ENCODE results near the gene KIF2C. TPM values are rescaled to one million over a fixed set of nuclear protein-coding genes. Genes with fewer than 3 reads are reported as not detected.

Gene KIF2C
- polyA plus RNA-seq, 1 of the 3 experiments (the other 2 are of a cell fraction) = 20.7 TPM

- DNase-seq = no peak
- no peaks in the 10 kb centered on the region for H3K4me1 ChIP-seq (ENCODE audit: control insufficient read depth in 1 of 2, insufficient read depth in 2 of 2, low read depth in 1 of 2, low read length in 1 of 2)
- POLR2A ChIA-PET = no interaction called here
- H3K79me2 ChIP-seq (ENCODE audit: insufficient read depth) = no peaks in the 10 kb centered on the region
- no peaks in the 10 kb centered on the region for H3K36me3 ChIP-seq (replicated peaks in 1 of 2; ENCODE audit: control insufficient read depth in 1 of 2, insufficient read depth in 2 of 2, low read length in 1 of 2)
- H3K4me3 ChIP-seq (ENCODE audit: low read depth in 2 of 2, low read length in 1 of 2) = no peak overlapping the region
- CTCF ChIA-PET = interaction anchor here (0.5 to 7.8 kb wide), 7 partner anchors 9 to 267 kb away, joined by 3 to 52 read pairs (median 3); partner anchors contain the start of gene RNU5D-1
- H4K20me1 ChIP-seq (ENCODE audit: insufficient read depth) = no peaks in the 10 kb centered on the region
- H3K9ac ChIP-seq = no peak overlapping the region
- no peaks in the 10 kb centered on the region for H3K9me3 ChIP-seq
- no peak for TF ChIP-seq RCOR1 (IDR thresholded peaks at IDR 0.05; ENCODE audit: low read length)
- no peak for TF ChIP-seq JUND (IDR thresholded peaks at IDR 0.05)
- TF ChIP-seq FOSL2 (IDR thresholded peaks at IDR 0.05; ENCODE audit: borderline replicate concordance, low read depth) = no peak
- TF ChIP-seq TEAD4 (IDR thresholded peaks at IDR 0.05; ENCODE audit: borderline replicate concordance, insufficient read depth) = no peak
- TF ChIP-seq RFX5 (IDR thresholded peaks at IDR 0.05; ENCODE audit: low read length) = no peak
- no peak for TF ChIP-seq RXRA (IDR thresholded peaks at IDR 0.05; ENCODE audit: borderline replicate concordance, low read depth)
- TF ChIP-seq ZBTB33 (IDR thresholded peaks at IDR 0.05; ENCODE audit: borderline replicate concordance, low read depth) = no peak
- TF ChIP-seq YY1 (IDR thresholded peaks at IDR 0.05; ENCODE audit: low read depth) = no peak
- TF ChIP-seq NRF1 (IDR thresholded peaks at IDR 0.05; ENCODE audit: low read depth, low read length) = no peak
- TF ChIP-seq SIN3A (IDR thresholded peaks at IDR 0.05; ENCODE audit: borderline replicate concordance, low read depth, low read length) = no peak
- H3K4me2 ChIP-seq = no peak overlapping the region
- no peaks in the 10 kb centered on the region for H3K27me3 ChIP-seq (ENCODE audit: insufficient read depth)
- no peak overlapping the region for H3K27ac ChIP-seq (ENCODE audit: low read depth in 2 of 2, low read length in 1 of 2)
- no peak overlapping the region for H2AFZ ChIP-seq (ENCODE audit: low read depth)
- peaks cover 4% of the 10 kb centered on the region for H3F3A ChIP-seq (replicated peaks; ENCODE audit: insufficient read depth)
- H3K9me2 ChIP-seq = no peaks in the 10 kb centered on the region
- 36% methylated on average over 3 of the region's 6 CpGs for WGBS (ENCODE audit: low lambda C conversion rate)
These were observed 26.3 kb upstream of the KIF2C start for GRCh38 chr1:44713321-44713781.

GRCh38 chr1:44714532-44714931 is 25.1 kb upstream of the KIF2C start:
- 91% methylated on average over 7 of the region's 7 CpGs for WGBS (ENCODE audit: low lambda C conversion rate)
- Histone ChIP-seq H2AFZ (ENCODE audit: low read depth) (peak overlapping the region; percentile 66; the same call in 1 of the 2 replicates), H3K27ac (ENCODE audit: low read depth in 2 of 2, low read length in 1 of 2) (no peak overlapping the region), H3K4me3 (ENCODE audit: low read depth in 2 of 2, low read length in 1 of 2) (no peak overlapping the region), H3K9ac (no peak overlapping the region), H3K9me3 (no peaks in the 10 kb centered on the region), H3K9me2 (no peaks in the 10 kb centered on the region), H3K36me3 (replicated peaks in 1 of 2; ENCODE audit: control insufficient read depth in 1 of 2, insufficient read depth in 2 of 2, low read length in 1 of 2) (no peaks in the 10 kb centered on the region), H3K27me3 (ENCODE audit: insufficient read depth) (no peaks in the 10 kb centered on the region), H3K79me2 (ENCODE audit: insufficient read depth) (no peaks in the 10 kb centered on the region), H3K4me2 (no peak overlapping the region), H3K4me1 (ENCODE audit: control insufficient read depth in 1 of 2, insufficient read depth in 2 of 2, low read depth in 1 of 2, low read length in 1 of 2) (no peaks in the 10 kb centered on the region), H3F3A (replicated peaks; ENCODE audit: insufficient read depth) (peaks cover 4% of the 10 kb centered on the region), H4K20me1 (ENCODE audit: insufficient read depth) (no peaks in the 10 kb centered on the region)
- POLR2A ChIA-PET = no interaction called here
- DNase-seq = no peak
- no peak for TF ChIP-seq MXI1 (IDR thresholded peaks at IDR 0.05; ENCODE audit: low read depth, low read length)
- TF ChIP-seq IRF3 (IDR thresholded peaks at IDR 0.05; ENCODE audit: low read depth, low read length) = no peak
- TF ChIP-seq RXRA (IDR thresholded peaks at IDR 0.05; ENCODE audit: borderline replicate concordance, low read depth) = no peak
- no peak for TF ChIP-seq SMC3 (IDR thresholded peaks at IDR 0.05; ENCODE audit: low read depth, low read length)
- TF ChIP-seq USF1 (IDR thresholded peaks at IDR 0.05; ENCODE audit: borderline replicate concordance, low read depth) = no peak
- no peak for TF ChIP-seq FOSL2 (IDR thresholded peaks at IDR 0.05; ENCODE audit: borderline replicate concordance, low read depth)
- no peak for TF ChIP-seq CTCF (IDR thresholded peaks at IDR 0.05)
- no peak for TF ChIP-seq EZH2phosphoT487 (IDR thresholded peaks at IDR 0.05; ENCODE audit: borderline replicate concordance, low read depth)
- TF ChIP-seq MAX (IDR thresholded peaks at IDR 0.05; ENCODE audit: low read depth) = no peak
- no peak for TF ChIP-seq YY1 (IDR thresholded peaks at IDR 0.05; ENCODE audit: low read depth)
- no peak for TF ChIP-seq USF2 (IDR thresholded peaks at IDR 0.05; ENCODE audit: borderline replicate concordance, low read depth, low read length)
- CTCF ChIA-PET = interaction anchor here (0.5 to 7.8 kb wide), 11 partner anchors 8 to 76 kb away, joined by 3 to 52 read pairs (median 3); partner anchors contain the start of genes RNU5D-1 and TMEM53
